Raji (cell line): ENCODE results near the gene PTPRK.

Source experiments
- POLR2A ChIP-seq: IDR thresholded peaks from 2 replicates; pipeline ENCODE4 v1.6.1; 2011; ENCODE audit warnings: low read depth, low read length, control low read depth; ENCODE audit not compliant: insufficient read depth

The PTPRK gene

GRCh38 chr6:128233531-128233930 lies 286.9 kb downstream of the PTPRK start:
- TF ChIP-seq POLR2A: no peak

GRCh38 chr6:128230267-128230989 lies 290.0 kb downstream of the PTPRK start:
- TF ChIP-seq POLR2A: no peak

GRCh38 chr6:128225612-128226011 lies 294.8 kb downstream of the PTPRK start:
- no peak for TF ChIP-seq POLR2A

GRCh38 chr6:128216917-128217316 lies 303.5 kb downstream of the PTPRK start:
- TF ChIP-seq POLR2A: no peak

GRCh38 chr6:128209771-128210170 lies 310.6 kb downstream of the PTPRK start:
- TF ChIP-seq POLR2A: no peak

- TF ChIP-seq POLR2A: no peak
Measured at GRCh38 chr6:128208851-128209580, 311.4 kb downstream of the PTPRK start.

GRCh38 chr6:128208078-128208477 lies 312.3 kb downstream of the PTPRK start:
- no peak for TF ChIP-seq POLR2A

GRCh38 chr6:128206610-128207426 lies 313.6 kb downstream of the PTPRK start:
- TF ChIP-seq POLR2A: no peak

GRCh38 chr6:128204616-128205015 lies 315.8 kb downstream of the PTPRK start:
- TF ChIP-seq POLR2A: no peak

- TF ChIP-seq POLR2A: no peak
Measured at GRCh38 chr6:128202169-128202765, 318.1 kb downstream of the PTPRK start.

GRCh38 chr6:128200789-128201188 lies 319.6 kb downstream of the PTPRK start:
- TF ChIP-seq POLR2A: no peak

- no peak for TF ChIP-seq POLR2A
Measured at GRCh38 chr6:128199461-128199860, 320.9 kb downstream of the PTPRK start.

- TF ChIP-seq POLR2A: no peak
Measured at GRCh38 chr6:128192972-128193371, 327.4 kb downstream of the PTPRK start.

GRCh38 chr6:128188678-128189077 lies 331.7 kb downstream of the PTPRK start:
- TF ChIP-seq POLR2A: no peak

GRCh38 chr6:128186729-128187128 lies 333.7 kb downstream of the PTPRK start:
- no peak for TF ChIP-seq POLR2A
